Upper lobe of left lung (tissue), 6 donors: Measurements from ENCODE around the gene BCAS2. TPM values are rescaled to one million over a fixed set of nuclear protein-coding genes. Genes with fewer than 3 reads are reported as not detected.

Experiments
- ATAC-seq, 2 donors: fragments of 200-7000 bp; cut with Tn5 transposase; one replicate each; pipeline ENCODE4 v1.9.1; 2022; ENCODE audit warnings: mild to moderate bottlenecking in 2 of 2, moderate library complexity in 2 of 2; ENCODE audit not compliant: low FRiP score in 2 of 2
- DNase-seq, 2 donors: peaks; one replicate each; pipeline ENCODE4 v3.0.0-alpha.2; 2019 to 2020
- H3K27ac ChIP-seq, 4 donors: fragments of 200-600 bp; sonication (generic); one replicate each; pipeline ENCODE4 v1.5.1; 2016 to 2019
- H3K27me3 ChIP-seq, 4 donors: fragments of 200-600 bp; sonication (generic); one replicate each; pipeline ENCODE4 v1.5.1; 2017 to 2019
- H3K36me3 ChIP-seq, 4 donors: fragments of 200-600 bp; sonication (generic); one replicate each; pipeline ENCODE4 v1.5.1; 2016 to 2019
- H3K4me1 ChIP-seq, 4 donors: fragments of 200-600 bp; sonication (generic); one replicate each; pipeline ENCODE4 v1.5.1; 2018 to 2019
- H3K4me3 ChIP-seq, 4 donors: fragments of 200-600 bp; sonication (generic); one replicate each; pipeline ENCODE4 v1.5.1; 2017 to 2019; ENCODE audit warnings: mild to moderate bottlenecking in 2 of 4, moderate library complexity in 1 of 4
- H3K9me3 ChIP-seq, 4 donors: fragments of 200-600 bp; sonication (generic); one replicate each; pipeline ENCODE4 v1.5.1; 2018 to 2019
- EP300 ChIP-seq, 4 donors: sonication (generic); formaldehyde crosslinking; IDR thresholded peaks; one replicate each; pipeline ENCODE4 v1.5.1; 2017; ENCODE audit warnings: antibody characterized with exemption in 4 of 4, control low read depth in 2 of 4
- POLR2A ChIP-seq, 4 donors: fragments of 450-650 bp; IDR thresholded peaks; one replicate each; pipeline ENCODE4 v1.5.1; 2016 to 2017; ENCODE audit warnings: antibody characterized with exemption in 4 of 4, mild to moderate bottlenecking in 2 of 4
- POLR2AphosphoS5 ChIP-seq, 2 donors: sonication (generic); formaldehyde crosslinking; IDR thresholded peaks; one replicate each; pipeline ENCODE4 v1.5.1; 2017; ENCODE audit warnings: antibody characterized with exemption in 2 of 2
- WGBS, 2 donors: methylation state at CpG; one replicate each; pipeline ENCODE4 v1.1.5; 2017 to 2018; 5-methylcytosine and 5-hydroxymethylcytosine counted together
- total RNA-seq, 6 donors: library from RNA; depleted of rRNA in 4 of 6; stranded (reverse); fragments of >200 nt in 4 of 6; gene quantifications; one replicate each; pipeline versions ENCODE4 v1.1.0 to v1.2.1, GENCODE V29; 2016 to 2021
- TF ChIP-seq, protein P1 (sequence below), 6 experiments: fragments of 450-650 bp in 4 of 6; fragments of 200-600 bp in 2 of 6; sonication (generic) in 2 of 6; IDR thresholded peaks; one replicate each; pipeline ENCODE4 v1.5.1; 2016 to 2019; ENCODE audit warnings: antibody characterized with exemption in 6 of 6
- donor health status: DM: no; HTN: no; CAD: no; lungs with moderate emphysema.
- donor health status: DM: no; HTN: yes; CAD: no; lungs with severe emphysema.

Gene BCAS2
- total RNA-seq, 6 donors from 2014 or later, result 11.5 to 35.0 (median 27.3) TPM

DNA sequence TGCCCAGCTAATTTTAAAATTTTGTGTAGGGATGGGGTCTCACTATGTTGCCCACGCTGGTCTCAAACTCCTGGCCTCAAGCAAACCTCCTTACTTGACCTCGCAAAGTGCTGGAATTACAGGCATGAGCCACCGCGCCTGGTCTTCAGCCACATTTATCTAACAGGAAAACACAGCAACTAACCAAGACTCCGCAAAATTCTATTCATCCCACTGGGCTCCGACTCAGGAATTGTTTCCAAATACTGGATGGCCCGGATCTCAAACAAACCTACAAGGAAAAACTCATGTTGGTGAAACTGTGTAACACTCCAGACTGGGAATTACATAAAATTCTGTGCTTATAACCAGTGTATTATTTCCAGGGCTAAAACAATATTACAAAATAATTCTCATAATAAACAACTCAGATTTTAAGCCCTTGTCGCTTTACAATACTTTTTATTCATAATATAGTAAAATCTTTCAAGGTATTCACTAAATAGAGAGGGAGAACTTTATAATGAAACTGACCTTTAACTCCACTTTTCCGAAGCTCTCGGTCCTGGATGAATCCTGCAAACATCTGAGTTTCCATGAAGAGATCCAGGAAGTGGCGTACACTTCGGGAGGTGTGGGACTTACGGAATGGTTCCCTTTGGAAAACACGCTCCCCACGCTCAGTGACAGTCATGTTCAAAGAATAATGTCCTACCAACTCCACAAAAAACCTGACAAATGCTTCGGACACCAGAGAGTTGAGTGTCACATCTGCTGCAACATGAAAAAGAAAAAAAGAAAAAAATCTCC lies 6.0 kb upstream of the BCAS2 start:
- Histone ChIP-seq H3K27me3 (no peaks in the 10 kb centered on the region), H3K4me3 (no peak overlapping the region), H3K9me3 (no peaks in the 10 kb centered on the region), H3K4me1 (peaks cover under 1 to 2% (median under 1%) of the 10 kb centered on the region in 4 donors), H3K36me3 (peaks cover 0 to 15% (median 0%) of the 10 kb centered on the region in 4 donors), H3K27ac (no peak overlapping the region)
- ATAC-seq, result no peak
- no peak for DNase-seq
- 91 to 92% methylated on average over 16 of the region's 16 CpGs for WGBS, 2 donors
- no peak for TF ChIP-seq POLR2A (IDR thresholded peaks at IDR 0.05)
- no peak for TF ChIP-seq POLR2AphosphoS5 (IDR thresholded peaks at IDR 0.05)
- no peak for TF ChIP-seq EP300 (IDR thresholded peaks at IDR 0.05)
- TF ChIP-seq, protein P1, sequence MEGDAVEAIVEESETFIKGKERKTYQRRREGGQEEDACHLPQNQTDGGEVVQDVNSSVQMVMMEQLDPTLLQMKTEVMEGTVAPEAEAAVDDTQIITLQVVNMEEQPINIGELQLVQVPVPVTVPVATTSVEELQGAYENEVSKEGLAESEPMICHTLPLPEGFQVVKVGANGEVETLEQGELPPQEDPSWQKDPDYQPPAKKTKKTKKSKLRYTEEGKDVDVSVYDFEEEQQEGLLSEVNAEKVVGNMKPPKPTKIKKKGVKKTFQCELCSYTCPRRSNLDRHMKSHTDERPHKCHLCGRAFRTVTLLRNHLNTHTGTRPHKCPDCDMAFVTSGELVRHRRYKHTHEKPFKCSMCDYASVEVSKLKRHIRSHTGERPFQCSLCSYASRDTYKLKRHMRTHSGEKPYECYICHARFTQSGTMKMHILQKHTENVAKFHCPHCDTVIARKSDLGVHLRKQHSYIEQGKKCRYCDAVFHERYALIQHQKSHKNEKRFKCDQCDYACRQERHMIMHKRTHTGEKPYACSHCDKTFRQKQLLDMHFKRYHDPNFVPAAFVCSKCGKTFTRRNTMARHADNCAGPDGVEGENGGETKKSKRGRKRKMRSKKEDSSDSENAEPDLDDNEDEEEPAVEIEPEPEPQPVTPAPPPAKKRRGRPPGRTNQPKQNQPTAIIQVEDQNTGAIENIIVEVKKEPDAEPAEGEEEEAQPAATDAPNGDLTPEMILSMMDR (IDR thresholded peaks at IDR 0.05), result no peak

DNA sequence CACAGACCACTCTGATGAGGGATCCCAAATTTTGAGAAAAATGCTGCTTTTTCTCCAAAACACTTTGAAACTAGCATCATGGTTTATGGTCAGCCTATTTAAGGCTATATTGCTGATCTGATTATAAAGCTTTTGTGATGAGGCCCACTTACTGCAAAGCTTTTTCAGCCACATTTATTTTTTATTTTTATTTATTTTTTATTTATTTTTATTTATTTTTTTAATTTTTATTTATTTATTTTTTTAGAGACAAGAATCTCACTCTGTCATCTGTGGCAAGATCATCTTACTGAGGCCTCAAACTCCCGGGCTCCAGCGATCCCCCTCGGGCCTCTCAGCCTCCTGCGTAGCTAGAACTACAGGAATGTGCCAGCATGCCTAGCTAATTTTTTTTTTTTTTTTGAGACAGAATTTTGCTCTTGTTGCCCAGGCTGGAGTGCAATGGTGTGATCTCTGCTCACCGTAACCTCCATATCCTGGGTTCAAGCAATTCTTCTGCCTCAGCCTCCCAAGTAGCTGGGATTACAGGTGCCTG lies 5.2 kb upstream of the BCAS2 start:
- Histone ChIP-seq H3K9me3 (no peaks in the 10 kb centered on the region), H3K4me3 (no peak overlapping the region), H3K27ac (no peak overlapping the region), H3K36me3 (peaks cover 0 to 12% (median 0%) of the 10 kb centered on the region in 4 donors), H3K27me3 (no peaks in the 10 kb centered on the region), H3K4me1 (peaks cover 5 to 8% (median 7%) of the 10 kb centered on the region in 4 donors)
- 88 to 93% methylated on average over 4 to 5 of the region's 5 CpGs for WGBS, 2 donors
- no peak for DNase-seq
- TF ChIP-seq POLR2AphosphoS5 (IDR thresholded peaks at IDR 0.05) (no peak), POLR2A (IDR thresholded peaks at IDR 0.05) (no peak), EP300 (IDR thresholded peaks at IDR 0.05) (no peak)
- TF ChIP-seq, protein P1 (IDR thresholded peaks at IDR 0.05), result no peak
- no peak for ATAC-seq

DNA sequence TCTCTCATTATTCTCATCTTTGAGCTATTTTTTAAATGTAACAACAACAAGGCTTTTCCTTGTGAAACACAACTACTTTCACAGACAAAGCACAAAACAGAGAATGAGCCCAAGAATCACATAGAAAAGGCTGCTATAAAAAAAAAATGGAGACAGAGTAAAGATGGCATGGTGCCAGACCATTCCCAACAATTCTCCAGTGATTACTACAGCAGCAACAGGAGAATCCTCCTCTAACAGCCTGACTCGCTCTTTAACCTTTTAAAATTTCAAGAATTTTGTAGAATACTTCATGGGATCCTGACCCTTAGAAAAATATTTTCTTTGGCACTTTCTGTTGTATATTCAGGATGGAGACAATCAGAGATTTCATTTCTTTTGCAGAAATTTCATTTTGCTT lies 3.8 kb upstream of the BCAS2 start:
- no peaks in the 10 kb centered on the region for H3K27me3 ChIP-seq
- no peak overlapping the region for H3K27ac ChIP-seq

DNA sequence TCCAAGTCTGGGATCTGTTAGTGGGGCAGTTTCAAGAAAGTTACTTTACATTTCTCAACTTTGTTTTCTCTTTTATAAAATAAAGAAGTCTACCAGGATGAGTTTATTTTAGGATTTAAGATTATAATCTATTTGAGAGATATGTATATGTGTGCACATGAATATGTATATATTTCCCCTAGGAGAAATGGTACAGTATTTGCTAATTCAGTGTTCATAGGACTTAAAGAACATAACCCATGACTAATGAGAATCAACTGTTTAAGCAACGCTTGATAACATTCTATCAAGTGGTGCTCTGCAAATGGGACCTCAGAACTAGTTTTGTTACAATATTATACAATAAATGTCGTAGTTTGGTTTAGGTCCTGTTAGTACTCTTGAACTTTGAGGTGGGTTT lies 7.0 kb downstream of the BCAS2 start:
- ATAC-seq, result no peak
- Histone ChIP-seq H3K27ac (no peak overlapping the region), H3K4me1 (peaks cover 0 to 13% (median 6%) of the 10 kb centered on the region in 4 donors), H3K4me3 (no peak overlapping the region), H3K9me3 (no peaks in the 10 kb centered on the region), H3K27me3 (no peaks in the 10 kb centered on the region), H3K36me3 (peaks cover 30 to 95% (median 47%) of the 10 kb centered on the region in 4 donors)
- TF ChIP-seq, protein P1 (IDR thresholded peaks at IDR 0.05), result no peak
- no peak for TF ChIP-seq EP300 (IDR thresholded peaks at IDR 0.05)
- TF ChIP-seq POLR2A (IDR thresholded peaks at IDR 0.05), result no peak
- TF ChIP-seq POLR2AphosphoS5 (IDR thresholded peaks at IDR 0.05), result no peak
- WGBS, 2 donors, result 86 to 94% methylated on average over 2 of the region's 2 CpGs
- DNase-seq, result no peak

More for the DNA sequence above, 3.8 kb upstream of the BCAS2 start:
- no peak for ATAC-seq
- Histone ChIP-seq H3K9me3 (no peaks in the 10 kb centered on the region), H3K4me3 (no peak overlapping the region), H3K4me1 (peaks cover 13 to 17% (median 15%) of the 10 kb centered on the region in 4 donors), H3K36me3 (peaks cover 0 to 12% (median 0%) of the 10 kb centered on the region in 4 donors)
- no peak for DNase-seq
- 85 to 88% methylated on average over 1 of the region's 1 CpG for WGBS, 2 donors
- TF ChIP-seq POLR2AphosphoS5 (IDR thresholded peaks at IDR 0.05), result no peak
- TF ChIP-seq, protein P1 (IDR thresholded peaks at IDR 0.05), result no peak
- TF ChIP-seq EP300 (IDR thresholded peaks at IDR 0.05), result no peak
- no peak for TF ChIP-seq POLR2A (IDR thresholded peaks at IDR 0.05)
